Measurements from ENCODE around the gene ARHGEF26. TPM values are rescaled to one million over a fixed set of nuclear protein-coding genes. Genes with fewer than 3 reads are reported as not detected.

The ARHGEF26 gene, protein sequence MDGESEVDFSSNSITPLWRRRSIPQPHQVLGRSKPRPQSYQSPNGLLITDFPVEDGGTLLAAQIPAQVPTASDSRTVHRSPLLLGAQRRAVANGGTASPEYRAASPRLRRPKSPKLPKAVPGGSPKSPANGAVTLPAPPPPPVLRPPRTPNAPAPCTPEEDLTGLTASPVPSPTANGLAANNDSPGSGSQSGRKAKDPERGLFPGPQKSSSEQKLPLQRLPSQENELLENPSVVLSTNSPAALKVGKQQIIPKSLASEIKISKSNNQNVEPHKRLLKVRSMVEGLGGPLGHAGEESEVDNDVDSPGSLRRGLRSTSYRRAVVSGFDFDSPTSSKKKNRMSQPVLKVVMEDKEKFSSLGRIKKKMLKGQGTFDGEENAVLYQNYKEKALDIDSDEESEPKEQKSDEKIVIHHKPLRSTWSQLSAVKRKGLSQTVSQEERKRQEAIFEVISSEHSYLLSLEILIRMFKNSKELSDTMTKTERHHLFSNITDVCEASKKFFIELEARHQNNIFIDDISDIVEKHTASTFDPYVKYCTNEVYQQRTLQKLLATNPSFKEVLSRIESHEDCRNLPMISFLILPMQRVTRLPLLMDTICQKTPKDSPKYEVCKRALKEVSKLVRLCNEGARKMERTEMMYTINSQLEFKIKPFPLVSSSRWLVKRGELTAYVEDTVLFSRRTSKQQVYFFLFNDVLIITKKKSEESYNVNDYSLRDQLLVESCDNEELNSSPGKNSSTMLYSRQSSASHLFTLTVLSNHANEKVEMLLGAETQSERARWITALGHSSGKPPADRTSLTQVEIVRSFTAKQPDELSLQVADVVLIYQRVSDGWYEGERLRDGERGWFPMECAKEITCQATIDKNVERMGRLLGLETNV
- 10 to 100 TPM; 16.9 to 17.1 TPM for total RNA-seq

DNA sequence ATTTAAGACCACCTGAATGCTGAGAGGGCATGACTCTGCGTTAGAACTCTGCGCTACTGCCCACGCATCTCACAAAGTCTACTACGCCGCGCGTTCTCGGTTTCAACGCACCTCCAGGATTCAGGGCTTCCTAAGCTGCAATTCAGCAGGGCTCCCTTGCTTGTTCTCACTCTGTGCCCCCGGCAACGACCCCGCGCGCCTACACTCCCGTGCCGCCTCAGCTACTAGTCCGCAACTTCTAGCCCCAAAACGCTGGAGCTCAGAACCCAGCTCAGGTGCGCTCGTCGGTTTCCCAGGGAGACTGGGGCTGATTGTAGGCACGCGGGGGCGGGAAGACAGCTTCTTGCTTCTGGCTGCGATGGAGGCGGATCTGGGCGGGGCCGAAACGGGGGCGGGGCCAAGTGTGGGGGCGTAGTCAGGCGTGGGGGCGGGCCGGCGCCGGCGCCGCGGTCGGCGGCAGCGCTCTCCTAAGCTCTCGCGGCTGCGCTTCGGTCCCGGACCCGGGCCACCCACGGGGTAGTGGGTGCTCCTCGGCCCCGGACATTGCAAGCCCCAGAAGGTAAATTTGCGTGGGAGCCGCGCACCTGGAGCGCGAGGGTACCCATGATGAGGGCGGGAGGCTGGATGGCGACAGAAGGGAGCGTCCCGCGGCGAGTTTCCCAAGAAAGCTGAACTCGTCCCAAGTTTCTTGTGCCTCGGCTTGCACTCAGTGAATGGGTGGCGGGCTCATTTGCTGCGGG, at the start of gene ARHGEF26:
ARHGEF26 (plus strand) TSS at position 430 of the 740 bp plus-strand sequence. CDS start 603 bp downstream, outside the sequence.
- WGBS, 2 donors, result 0 to 1% methylated on average over 24 to 65 of the region's 66 CpGs
- H3K4me3 ChIP-seq, result peak within 1 kb of the TSS; percentile 43 to 85
- intact Hi-C loops (cut with DNase I), result no loop called here
- H3K27me3 ChIP-seq, result no peaks in the 10 kb centered on the region
- H3K27ac ChIP-seq, result peak within 1 kb of the TSS; percentile 50 to 75 (median 61)
- no peaks in the 10 kb centered on the region for H3K9me3 ChIP-seq
- TF ChIP-seq, protein P1, sequence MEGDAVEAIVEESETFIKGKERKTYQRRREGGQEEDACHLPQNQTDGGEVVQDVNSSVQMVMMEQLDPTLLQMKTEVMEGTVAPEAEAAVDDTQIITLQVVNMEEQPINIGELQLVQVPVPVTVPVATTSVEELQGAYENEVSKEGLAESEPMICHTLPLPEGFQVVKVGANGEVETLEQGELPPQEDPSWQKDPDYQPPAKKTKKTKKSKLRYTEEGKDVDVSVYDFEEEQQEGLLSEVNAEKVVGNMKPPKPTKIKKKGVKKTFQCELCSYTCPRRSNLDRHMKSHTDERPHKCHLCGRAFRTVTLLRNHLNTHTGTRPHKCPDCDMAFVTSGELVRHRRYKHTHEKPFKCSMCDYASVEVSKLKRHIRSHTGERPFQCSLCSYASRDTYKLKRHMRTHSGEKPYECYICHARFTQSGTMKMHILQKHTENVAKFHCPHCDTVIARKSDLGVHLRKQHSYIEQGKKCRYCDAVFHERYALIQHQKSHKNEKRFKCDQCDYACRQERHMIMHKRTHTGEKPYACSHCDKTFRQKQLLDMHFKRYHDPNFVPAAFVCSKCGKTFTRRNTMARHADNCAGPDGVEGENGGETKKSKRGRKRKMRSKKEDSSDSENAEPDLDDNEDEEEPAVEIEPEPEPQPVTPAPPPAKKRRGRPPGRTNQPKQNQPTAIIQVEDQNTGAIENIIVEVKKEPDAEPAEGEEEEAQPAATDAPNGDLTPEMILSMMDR (IDR thresholded peaks at IDR 0.05), result no peak
- peak; percentile 42 to 72 (median 71) for TF ChIP-seq POLR2A (IDR thresholded peaks at IDR 0.05)
- ATAC-seq (peak; percentile 95), DNase-seq (peak; percentile 92 to 95 (median 93))
- no peaks in the 10 kb centered on the region for H3K36me3 ChIP-seq (replicated peaks in 1 of 2; ENCODE audit: insufficient read depth in 1 of 2, low read depth in 2 of 2)
- H3K4me1 ChIP-seq, result peaks cover 34% of the 10 kb centered on the region

DNA sequence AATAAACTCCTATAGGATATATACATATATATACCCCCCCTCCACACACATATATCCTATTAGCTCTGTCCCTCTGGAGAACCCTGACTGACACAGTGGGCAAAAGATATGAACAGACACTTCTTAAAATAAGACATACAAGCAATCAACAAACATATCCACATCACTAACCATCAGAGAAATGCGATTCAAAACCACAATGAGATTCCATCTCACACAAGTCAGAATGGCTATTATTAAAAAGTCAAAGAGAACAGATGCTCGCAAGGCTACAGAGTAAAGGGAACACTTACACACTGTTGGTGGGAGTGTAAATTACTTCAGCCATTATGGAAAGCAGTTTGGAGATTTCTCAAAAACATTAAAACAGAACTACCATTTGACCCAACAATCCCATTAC, 46.2 kb upstream of the ARHGEF26 start:
- no peaks in the 10 kb centered on the region for H3K4me1 ChIP-seq
- no peaks in the 10 kb centered on the region for H3K36me3 ChIP-seq (replicated peaks in 1 of 2; ENCODE audit: insufficient read depth in 1 of 2, low read depth in 2 of 2)
- no peaks in the 10 kb centered on the region for H3K9me3 ChIP-seq
- no peaks in the 10 kb centered on the region for H3K27me3 ChIP-seq
- no peak overlapping the region for H3K4me3 ChIP-seq
- TF ChIP-seq POLR2A (IDR thresholded peaks at IDR 0.05), result no peak
- ATAC-seq, result no peak
- no peak overlapping the region for H3K27ac ChIP-seq
- WGBS, 2 donors, result 83 to 90% methylated on average over 2 of the region's 2 CpGs
- intact Hi-C loops (cut with DNase I), result no loop called here
- DNase-seq, result no peak

DNA sequence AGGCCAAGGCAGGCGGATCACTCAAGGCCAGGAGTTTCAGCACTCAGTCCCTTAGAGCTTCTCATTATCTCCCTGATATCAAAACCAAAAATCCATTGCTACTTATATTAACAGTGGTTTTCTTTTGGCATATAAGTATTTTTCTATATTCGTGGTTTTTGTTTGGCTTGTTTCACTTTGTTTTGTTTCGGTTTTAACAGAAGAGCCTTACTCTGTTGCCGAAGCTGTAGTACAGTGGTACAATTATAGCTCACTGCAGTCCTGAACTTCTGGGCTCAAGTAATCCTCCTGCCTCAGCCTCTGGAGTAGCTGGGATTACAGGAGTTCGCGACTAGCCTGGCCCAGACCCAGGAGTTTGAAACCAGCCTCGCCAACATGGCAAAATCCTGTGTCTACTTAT, 42.5 kb upstream of the ARHGEF26 start:
- intact Hi-C loops (cut with DNase I), result no loop called here
- TF ChIP-seq POLR2A (IDR thresholded peaks at IDR 0.05), result no peak
- TF ChIP-seq, protein P1 (IDR thresholded peaks at IDR 0.05), result no peak

DNA sequence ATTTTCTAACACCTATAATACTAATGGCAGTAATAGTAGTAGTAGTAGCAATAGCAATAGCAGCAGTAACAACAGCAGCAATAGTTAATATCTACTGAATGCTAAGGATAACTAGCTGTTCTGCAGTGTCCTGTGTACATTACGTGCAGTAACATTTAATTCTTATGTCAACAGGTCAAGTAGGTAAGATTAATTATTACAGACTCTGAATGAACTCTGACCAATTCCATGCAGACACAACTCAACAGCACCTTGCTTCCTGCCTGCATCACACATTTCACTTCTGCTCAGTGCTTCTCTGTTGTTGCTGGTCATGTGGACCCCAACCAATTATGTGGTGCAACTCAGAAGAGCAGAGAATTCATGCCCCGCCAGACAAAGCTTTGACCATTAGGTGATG, 39.9 kb upstream of the ARHGEF26 start:
- 60 to 66% methylated on average over 2 of the region's 2 CpGs for WGBS, 2 donors
- intact Hi-C loops (cut with DNase I), result no loop called here

More for the DNA sequence above, 42.5 kb upstream of the ARHGEF26 start:
- no peaks in the 10 kb centered on the region for H3K27me3 ChIP-seq
- peaks cover 0 to 4% (median 0%) of the 10 kb centered on the region in 3 donors for H3K9me3 ChIP-seq
- ATAC-seq (no peak), DNase-seq (no peak)
- H3K4me3 ChIP-seq, result no peak overlapping the region
- no peaks in the 10 kb centered on the region for H3K4me1 ChIP-seq
- no peak overlapping the region for H3K27ac ChIP-seq
- H3K36me3 ChIP-seq (replicated peaks in 1 of 2; ENCODE audit: insufficient read depth in 1 of 2, low read depth in 2 of 2), result no peaks in the 10 kb centered on the region
- 69 to 72% methylated on average over 7 of the region's 7 CpGs for WGBS, 2 donors

More for the DNA sequence above, 39.9 kb upstream of the ARHGEF26 start:
- Histone ChIP-seq H3K36me3 (replicated peaks in 1 of 2; ENCODE audit: insufficient read depth in 1 of 2, low read depth in 2 of 2) (no peaks in the 10 kb centered on the region), H3K4me3 (no peak overlapping the region), H3K27me3 (no peaks in the 10 kb centered on the region), H3K9me3 (peaks cover 0 to 4% (median 0%) of the 10 kb centered on the region in 3 donors), H3K27ac (no peak overlapping the region), H3K4me1 (no peaks in the 10 kb centered on the region)
- DNase-seq (no peak), ATAC-seq (no peak)
- no peak for TF ChIP-seq POLR2A (IDR thresholded peaks at IDR 0.05)
- TF ChIP-seq, protein P1 (IDR thresholded peaks at IDR 0.05), result no peak

Data from body of pancreas (tissue), 4 donors.